SHP77 (cell line): ENCODE results near the gene PHF20.
"Not testable (repeated sequence)": the region's sequence is repeated elsewhere in the genome, so short reads cannot be mapped to it uniquely, and the experiment has no call there.

Source experiments
- DNase-seq, 2 experiments: peaks; one replicate each; lab custom pipeline; 2025; lab: John Stamatoyannopoulos, UW

Gene PHF20

GRCh38 chr20:35776513-35777101 lies 4.8 kb downstream of the PHF20 start:
- DNase-seq, result peak in 1 of 2 experiments; percentile 1

GRCh38 chr20:35783811-35784210 lies 12.0 kb downstream of the PHF20 start:
- not testable (repeated sequence) for DNase-seq

DNA sequence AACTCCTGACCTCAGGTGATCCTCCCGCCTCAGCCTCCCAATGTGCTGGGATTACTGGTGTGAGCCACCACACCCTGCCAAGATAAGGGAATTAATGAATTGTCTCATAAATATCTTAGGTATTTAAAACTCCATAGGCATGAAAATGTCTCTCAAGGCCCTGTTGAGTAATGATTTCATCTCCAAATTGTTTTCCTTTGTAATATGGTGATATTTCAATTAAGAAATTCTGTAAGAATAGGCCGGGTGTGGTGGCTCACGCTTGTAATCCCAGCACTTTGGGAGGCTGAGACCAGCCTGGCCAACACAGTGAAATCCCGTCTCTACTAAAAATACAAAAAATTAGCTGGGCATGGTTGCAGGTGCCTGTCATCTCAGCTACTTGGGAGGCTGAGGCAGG lies 13.7 kb downstream of the PHF20 start:
- not testable (repeated sequence) for DNase-seq

- DNase-seq, result no peak
Measured at GRCh38 chr20:35788796-35789195, 17.0 kb downstream of the PHF20 start.

DNA sequence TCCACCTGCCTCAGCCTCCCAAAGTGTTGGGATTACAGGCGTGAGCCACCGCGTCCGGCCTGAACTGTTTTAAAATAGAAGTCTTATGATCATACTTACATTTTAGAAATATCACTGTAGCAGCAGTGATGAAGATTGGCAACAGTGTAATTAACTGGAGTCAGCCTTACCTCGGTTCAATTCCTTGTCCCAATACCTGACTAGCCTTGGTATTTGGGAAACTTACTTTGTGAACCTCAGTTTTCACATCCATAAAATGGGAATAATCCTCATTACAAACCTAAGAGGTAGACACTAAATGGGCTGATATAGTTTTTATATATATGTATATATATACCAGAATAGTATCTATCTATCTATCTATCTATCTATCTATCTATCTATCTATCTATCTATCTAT lies 19.3 kb downstream of the PHF20 start:
- DNase-seq, result no peak

- DNase-seq, result no peak
Measured at GRCh38 chr20:35791821-35792220, 20.0 kb downstream of the PHF20 start.

DNA sequence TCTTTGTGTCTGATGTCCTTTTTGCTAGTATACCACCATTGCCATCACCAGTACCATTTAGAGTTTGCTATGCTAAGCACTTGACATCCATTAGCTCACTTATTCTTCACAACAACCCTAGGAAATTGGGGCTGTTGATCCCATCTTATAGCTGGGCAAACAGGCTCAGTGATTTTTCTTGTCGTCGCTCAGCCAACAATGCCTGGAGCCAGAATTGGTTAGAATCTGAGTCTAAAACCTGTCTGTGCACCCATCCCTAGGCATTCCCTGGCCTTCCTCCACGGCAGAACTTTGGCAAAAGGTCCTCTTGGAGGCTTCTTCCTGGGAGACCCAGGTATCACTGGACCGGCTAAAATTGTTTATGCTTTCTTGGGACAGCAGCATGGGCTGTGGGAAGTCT lies 20.9 kb downstream of the PHF20 start:
- DNase-seq, result no peak

DNA sequence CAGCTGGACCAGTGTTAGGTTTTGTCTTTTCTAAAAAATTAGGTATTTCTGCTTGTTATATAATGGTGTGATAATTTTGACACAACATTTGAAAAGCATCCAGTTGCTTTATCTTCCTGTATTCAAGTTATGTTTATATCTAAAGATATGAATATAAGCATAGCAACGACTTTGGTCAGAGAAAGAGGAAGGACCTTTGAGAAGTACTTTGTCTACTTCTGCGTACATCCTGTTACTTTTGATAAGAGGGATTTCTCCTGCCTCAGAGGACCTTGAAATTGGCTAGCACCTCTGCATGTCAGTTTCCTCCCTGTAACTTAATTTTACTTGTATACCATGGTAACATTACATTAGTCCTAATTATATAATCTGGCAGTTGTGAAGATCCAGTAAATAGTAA lies 24.8 kb downstream of the PHF20 start:
- DNase-seq, result no peak

- DNase-seq, result no peak
Measured at GRCh38 chr20:35801865-35802264, 30.1 kb downstream of the PHF20 start.

DNA sequence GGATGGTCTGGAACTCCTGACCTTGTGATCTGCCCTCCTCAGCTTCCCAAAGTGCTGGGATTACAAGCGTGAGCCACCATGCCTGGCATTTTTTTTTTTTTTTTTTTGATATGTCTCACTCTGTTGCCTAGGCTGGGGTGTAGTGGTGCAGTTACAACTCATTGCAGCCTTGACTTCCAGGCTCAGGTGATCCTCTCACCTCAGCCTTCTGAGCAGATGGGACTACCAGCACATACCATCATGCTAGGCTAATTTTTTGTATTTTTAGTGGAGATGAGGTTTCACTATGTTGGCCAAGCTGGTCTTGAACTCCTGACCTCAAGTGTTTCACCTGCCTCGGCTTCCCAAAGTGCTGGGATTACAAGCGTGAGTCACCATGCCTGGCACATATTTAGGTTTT lies 34.3 kb downstream of the PHF20 start:
- no peak for DNase-seq

DNA sequence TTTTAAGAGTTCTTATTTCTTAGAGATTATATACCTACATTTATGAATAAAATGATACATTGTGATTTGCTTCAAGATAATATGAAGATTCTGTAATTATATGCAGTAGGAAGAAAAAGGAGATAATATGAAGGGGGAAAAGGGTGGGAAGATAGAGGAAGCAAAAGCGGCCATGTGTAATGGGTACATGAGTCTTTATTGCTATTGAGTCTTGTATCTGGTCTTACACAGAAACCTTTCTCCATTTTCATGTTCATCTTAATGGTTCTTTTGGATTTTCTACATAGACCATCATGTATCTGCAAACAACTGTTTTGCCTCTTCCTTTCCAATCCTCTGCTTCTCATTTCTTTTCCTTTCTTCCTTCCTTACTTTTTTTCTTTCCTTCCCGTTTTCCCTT lies 36.1 kb downstream of the PHF20 start:
- no peak for DNase-seq

- DNase-seq, result no peak
Measured at GRCh38 chr20:35820715-35821114, 48.9 kb downstream of the PHF20 start.

DNA sequence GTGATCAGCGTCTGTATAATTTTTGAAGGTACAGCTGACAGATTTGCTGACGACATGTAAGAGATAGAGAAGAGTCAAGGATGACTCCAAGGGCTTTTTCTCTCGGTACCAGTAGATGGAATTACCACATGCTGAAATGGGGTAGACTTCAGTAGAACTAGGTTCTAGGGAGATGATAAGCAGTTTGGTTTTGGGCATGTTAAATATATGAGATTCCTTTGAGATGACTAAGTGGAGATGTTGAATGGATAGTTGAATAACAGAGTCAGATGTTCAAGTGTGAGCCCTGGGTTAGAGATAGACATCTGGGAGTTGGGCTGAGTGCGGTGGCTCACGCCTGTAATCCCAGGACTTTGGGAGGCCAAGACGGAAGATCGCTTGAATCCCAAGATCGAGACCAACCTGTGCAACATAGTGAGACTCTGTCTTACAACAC lies 50.0 kb downstream of the PHF20 start:
- DNase-seq, result no peak

DNA sequence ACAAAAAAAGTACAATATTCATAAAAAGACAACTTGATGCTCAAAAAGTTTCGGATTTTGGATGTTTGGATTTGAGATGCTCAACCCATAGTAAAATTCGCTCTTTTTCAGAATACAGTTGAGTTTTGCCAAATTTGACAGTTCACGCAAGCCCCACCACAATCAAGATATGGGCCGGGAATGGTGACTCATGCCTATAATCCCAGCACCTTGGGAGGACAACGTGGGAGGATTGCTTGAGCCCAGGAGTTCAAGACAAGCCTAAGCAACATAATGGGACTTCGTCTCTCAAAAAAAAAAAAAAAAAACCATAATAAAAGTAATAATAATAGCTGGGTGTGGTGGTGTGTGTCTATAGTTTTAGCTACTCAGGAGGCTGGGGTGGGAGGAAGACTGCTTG lies 51.3 kb downstream of the PHF20 start:
- DNase-seq, result no peak

- DNase-seq, result no peak
Measured at GRCh38 chr20:35823937-35824336, 52.1 kb downstream of the PHF20 start.

GRCh38 chr20:35826397-35826998 lies 54.7 kb downstream of the PHF20 start:
- no peak for DNase-seq

DNA sequence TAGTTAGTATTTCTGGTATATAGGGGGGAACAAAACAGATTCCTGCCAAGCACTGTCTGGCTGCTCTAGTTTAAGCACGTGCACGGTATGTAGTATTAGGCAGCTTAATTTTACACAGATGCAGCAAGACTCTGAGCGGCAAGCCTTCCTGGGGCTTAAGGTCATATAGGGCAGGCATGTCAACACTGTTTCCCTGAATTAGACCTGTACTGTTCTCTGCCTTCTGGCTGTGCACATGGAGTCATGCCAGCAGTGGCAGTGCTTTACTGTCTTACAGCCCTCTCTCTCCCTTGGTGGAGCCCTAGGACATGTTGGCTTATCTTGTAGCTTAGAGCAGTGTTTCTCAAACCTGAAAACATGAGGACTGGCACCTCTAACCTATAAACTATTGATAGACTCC lies 56.6 kb downstream of the PHF20 start:
- DNase-seq, result no peak

DNA sequence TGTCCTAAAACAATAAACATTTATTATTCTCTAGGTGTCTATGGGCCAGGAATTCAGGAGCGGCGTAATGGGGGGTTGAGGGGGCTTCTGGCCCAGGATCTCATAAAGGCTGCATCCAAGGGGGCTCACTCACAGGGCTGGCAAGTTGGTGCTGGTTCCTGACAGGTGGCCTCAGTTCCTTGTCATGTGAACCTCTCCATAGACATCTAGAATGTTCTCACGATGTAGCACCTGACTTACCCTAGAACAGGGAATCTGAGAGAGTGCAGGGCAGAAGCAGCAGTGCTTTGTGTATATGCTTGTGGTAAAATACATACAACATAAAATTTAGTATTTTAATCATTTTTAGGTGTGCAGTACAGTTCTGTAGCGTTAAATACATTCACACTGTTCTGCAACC lies 57.1 kb downstream of the PHF20 start:
- DNase-seq, result no peak

DNA sequence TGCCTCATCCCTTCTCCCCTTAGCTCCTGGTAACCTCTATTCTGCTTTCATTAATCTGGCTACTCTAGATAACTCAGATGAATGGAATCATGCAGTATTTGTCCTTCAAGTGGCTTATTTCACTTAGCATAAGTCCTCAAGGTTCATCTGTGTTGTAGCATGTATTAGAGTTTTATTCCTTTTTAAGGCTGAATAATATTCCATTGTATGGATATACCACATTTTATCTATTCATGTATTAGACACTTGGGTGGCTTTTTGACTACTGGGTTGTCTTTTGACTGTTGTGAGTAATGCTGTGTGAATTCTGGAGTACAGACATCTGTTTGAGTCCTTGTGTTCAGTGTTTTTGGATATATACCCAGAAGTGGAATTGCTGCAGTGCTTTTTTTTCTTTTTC lies 58.4 kb downstream of the PHF20 start:
- no peak for DNase-seq

DNA sequence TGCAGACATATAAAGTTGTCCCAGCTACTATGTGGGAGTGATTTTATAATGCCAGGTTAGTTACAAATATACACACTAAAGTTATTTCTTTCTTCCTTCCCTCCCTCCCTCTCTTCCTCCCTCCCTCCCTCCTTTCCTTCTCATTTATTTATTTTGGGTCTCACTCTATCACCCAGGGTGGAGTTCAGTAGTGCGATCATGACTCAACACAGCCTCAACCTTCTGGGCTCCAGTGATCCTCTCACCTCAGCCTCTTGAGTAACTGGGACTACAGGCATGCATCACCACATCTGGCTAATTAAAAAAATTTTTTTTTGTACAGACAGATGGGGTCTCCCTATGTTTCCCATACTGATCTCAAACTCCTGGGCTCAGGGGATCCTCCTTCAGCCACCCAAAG lies 59.2 kb downstream of the PHF20 start:
- DNase-seq, result no peak

DNA sequence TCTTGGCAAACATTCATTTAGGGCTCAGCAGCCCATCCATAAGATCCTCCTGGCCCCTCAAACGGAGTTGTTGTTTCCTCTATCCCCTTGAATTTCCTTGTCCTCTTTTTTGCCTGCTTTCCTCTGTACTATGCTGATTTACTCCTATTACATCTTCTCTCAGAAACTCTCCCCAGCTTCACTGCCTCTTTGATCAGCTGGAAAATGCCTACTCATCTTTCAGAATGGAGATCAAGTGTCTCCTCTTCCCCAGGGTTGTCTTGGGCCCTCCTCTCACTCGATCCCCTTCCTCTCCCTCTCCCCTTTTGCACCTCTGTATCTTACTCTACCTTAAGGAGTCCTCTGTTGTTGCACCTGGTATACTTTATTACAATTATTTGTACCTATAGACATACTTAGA lies 60.2 kb downstream of the PHF20 start:
- DNase-seq, result no peak

DNA sequence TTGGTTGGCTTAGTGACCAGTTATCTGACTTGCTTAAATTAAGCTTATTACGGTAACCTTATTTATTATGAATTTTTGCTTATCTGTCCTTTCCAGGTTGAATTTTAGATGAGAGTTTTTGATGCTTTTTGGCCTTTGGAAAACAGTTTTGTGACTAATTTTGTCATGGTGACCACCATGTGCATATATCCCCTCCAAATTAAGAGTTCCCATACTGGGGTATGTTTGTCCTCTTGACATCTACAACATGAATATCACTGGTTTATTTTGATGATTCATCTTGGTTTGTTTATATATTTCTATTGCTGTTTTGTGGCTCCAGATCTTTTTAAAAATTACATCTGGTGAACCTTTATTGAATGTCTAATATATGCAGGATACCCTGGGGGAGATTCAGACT lies 61.4 kb downstream of the PHF20 start:
- no peak for DNase-seq

- DNase-seq, result no peak
Measured at GRCh38 chr20:35837577-35838195, 65.9 kb downstream of the PHF20 start.

GRCh38 chr20:35838205-35838604 lies 66.4 kb downstream of the PHF20 start:
- DNase-seq, result no peak
